ENCODE results near the gene PLA2G15.

Gene PLA2G15

GRCh38 chr16:68299571-68300453, 54.6 kb downstream of the PLA2G15 start:
- no peak for DNase-seq

GRCh38 chr16:68300734-68301459, 55.7 kb downstream of the PLA2G15 start:
- DNase-seq = no peak

- no peak for DNase-seq
Measured at GRCh38 chr16:68306633-68307032, 61.5 kb downstream of the PLA2G15 start.

GRCh38 chr16:68309799-68310198, 64.6 kb downstream of the PLA2G15 start:
- DNase-seq = no peak

GRCh38 chr16:68310437-68310773, 65.2 kb downstream of the PLA2G15 start:
- DNase-seq = no peak

All from effector CD8-positive, alpha-beta T cell (primary cell).